T-helper 2 cell treated with Interferon-gamma antibody and Interleukin-4, amounts not matched to agents 5 μg/mL and 100 μg/mL, for 36 hours (primary cell): ENCODE results near the gene FUBP3.
"Not testable (repeated sequence)": the region's sequence is repeated elsewhere in the genome, so short reads cannot be mapped to it uniquely, and the experiment has no call there.

ENCODE experiments used
- DNase-seq: peaks from one replicate; pipeline ENCODE4 v3.0.0; 2021; ENCODE audit warnings: low spot score
- H3K27ac Mint-ChIP-seq: one replicate; pipeline ENCODE4 v1.8.0; 2021; ENCODE audit warnings: mild to moderate bottlenecking, mixed read lengths
- H3K27me3 Mint-ChIP-seq: one replicate; pipeline ENCODE4 v1.8.0; 2021; ENCODE audit warnings: low read depth, mixed read lengths
- H3K36me3 Mint-ChIP-seq: one replicate; pipeline ENCODE4 v1.8.0; 2021; ENCODE audit warnings: low read depth, mixed read lengths
- H3K4me1 Mint-ChIP-seq: one replicate; pipeline ENCODE4 v1.8.0; 2021; ENCODE audit warnings: low read depth, mixed read lengths
- H3K4me3 Mint-ChIP-seq: one replicate; pipeline ENCODE4 v1.8.0; 2022; ENCODE audit warnings: mild to moderate bottlenecking, moderate library complexity, mixed read lengths
- H3K9me3 Mint-ChIP-seq: one replicate; pipeline ENCODE4 v1.8.0; 2021; ENCODE audit warnings: mixed read lengths

FUBP3 gene

DNA sequence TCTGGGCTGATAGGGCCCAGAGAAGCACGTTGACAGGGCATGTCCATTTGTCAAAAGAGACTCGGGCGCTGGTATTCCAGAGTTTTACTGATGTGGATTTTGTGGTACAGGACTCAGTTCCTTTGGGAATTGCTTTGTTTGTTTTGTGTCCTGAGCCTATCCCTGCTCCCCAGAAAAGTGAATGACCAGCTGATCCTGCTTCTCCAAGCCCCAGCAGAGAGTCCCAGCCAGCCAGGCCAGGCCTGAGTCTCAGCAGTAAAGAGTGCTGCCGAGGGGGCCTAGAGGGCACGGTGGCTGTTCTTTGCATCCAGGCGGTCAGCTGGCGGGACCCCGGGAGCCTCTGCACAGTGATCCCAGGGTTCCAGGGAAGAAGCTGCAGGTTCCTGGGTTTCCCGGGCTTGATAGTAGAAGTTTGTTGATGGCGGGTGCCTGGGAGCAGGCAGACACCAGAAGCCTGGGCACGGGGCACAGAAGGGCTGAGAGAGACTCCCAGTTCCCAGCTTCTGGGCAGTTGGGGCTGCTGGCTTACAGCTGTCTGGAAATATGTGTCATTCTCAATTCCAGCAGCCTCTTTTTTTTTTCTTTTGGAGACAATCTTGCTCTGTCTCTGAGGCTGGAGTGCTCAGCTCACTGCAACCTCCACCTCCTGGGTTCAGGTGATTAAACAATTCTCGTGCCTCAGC, 93.7 kb downstream of the FUBP3 start:
- Mint-ChIP-seq H3K27ac (no peak overlapping the region), H3K9me3 (no peaks in the 10 kb centered on the region), H3K27me3 (peaks cover 30% of the 10 kb centered on the region), H3K36me3 (no peaks in the 10 kb centered on the region), H3K4me1 (no peaks in the 10 kb centered on the region), H3K4me3 (no peak overlapping the region)
- DNase-seq: no peak

DNA sequence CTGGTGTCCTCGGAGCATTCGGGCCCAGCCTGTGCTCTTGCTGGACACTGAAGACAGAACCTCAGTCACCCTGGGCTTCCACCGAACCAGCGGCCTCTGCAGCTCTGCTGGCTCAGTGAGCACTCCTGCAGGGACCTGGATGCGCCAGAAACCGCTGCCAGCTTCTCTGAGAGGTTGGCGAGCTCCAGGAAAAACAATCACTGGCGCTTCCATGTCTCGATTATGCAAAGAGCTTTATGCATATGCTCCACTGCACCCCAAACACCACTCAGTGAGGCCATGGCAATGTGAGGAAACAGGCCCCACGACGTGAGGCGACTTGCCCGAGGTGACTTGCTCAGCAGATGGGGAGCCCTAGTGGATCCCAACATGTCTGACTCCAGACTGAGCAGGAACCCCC, 96.0 kb downstream of the FUBP3 start:
- Mint-ChIP-seq H3K9me3 (no peaks in the 10 kb centered on the region), H3K4me3 (no peak overlapping the region), H3K4me1 (no peaks in the 10 kb centered on the region), H3K27me3 (peaks cover 34% of the 10 kb centered on the region), H3K36me3 (no peaks in the 10 kb centered on the region), H3K27ac (no peak overlapping the region)
- no peak for DNase-seq

GRCh38 chr9:130677252-130677651, 97.9 kb downstream of the FUBP3 start:
- Mint-ChIP-seq H3K4me3 (no peak overlapping the region), H3K9me3 (no peaks in the 10 kb centered on the region), H3K4me1 (peaks cover 1% of the 10 kb centered on the region), H3K27me3 (peaks cover 25% of the 10 kb centered on the region), H3K36me3 (no peaks in the 10 kb centered on the region), H3K27ac (no peak overlapping the region)
- DNase-seq: no peak

GRCh38 chr9:130680836-130681768, 101.7 kb downstream of the FUBP3 start:
- DNase-seq: peak; percentile 83
- H3K4me1 Mint-ChIP-seq: peaks cover 4% of the 10 kb centered on the region
- peaks cover 2% of the 10 kb centered on the region for H3K36me3 Mint-ChIP-seq
- no peak overlapping the region for H3K27ac Mint-ChIP-seq
- H3K4me3 Mint-ChIP-seq: peak overlapping the region; percentile 45
- H3K27me3 Mint-ChIP-seq: peaks cover 26% of the 10 kb centered on the region
- no peaks in the 10 kb centered on the region for H3K9me3 Mint-ChIP-seq

DNA sequence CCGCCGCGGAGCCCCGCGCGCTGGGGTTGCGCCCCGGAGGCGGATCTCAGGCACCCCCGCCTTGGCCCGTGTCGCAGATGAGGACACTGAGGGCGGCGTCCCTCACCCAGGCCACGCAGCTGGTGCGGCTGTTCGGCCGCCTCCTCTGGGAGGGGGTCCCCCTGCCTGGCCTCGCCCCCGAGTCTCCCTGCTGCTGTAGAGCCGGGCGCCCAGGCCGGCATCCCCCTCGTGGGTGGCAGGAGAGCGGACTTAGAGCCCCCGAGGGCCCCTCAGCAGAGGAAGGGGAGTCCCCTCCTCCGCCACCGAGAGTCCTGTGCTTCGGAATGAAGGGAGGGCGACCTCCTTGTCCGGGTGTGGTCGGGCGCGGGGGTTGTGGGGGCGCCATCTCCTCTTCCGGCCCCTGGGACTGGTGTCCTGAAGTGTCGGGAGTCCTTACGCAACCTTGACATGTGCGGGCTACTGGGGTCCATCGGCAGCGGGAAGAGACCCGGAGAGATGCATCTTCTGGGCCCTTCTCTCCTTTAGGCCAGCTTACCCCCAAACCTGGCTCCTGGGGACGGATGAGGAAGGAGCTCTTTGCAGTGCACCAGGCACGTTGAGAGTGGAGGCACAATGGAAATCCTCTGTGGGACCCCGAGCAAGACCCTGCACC, 102.5 kb downstream of the FUBP3 start:
- peak overlapping the region; percentile 26 for H3K27ac Mint-ChIP-seq
- DNase-seq: no peak
- no peaks in the 10 kb centered on the region for H3K9me3 Mint-ChIP-seq
- peaks cover 2% of the 10 kb centered on the region for H3K36me3 Mint-ChIP-seq
- H3K27me3 Mint-ChIP-seq: peaks cover 22% of the 10 kb centered on the region
- H3K4me1 Mint-ChIP-seq: peaks cover 4% of the 10 kb centered on the region
- H3K4me3 Mint-ChIP-seq: peak overlapping the region; percentile 88

DNA sequence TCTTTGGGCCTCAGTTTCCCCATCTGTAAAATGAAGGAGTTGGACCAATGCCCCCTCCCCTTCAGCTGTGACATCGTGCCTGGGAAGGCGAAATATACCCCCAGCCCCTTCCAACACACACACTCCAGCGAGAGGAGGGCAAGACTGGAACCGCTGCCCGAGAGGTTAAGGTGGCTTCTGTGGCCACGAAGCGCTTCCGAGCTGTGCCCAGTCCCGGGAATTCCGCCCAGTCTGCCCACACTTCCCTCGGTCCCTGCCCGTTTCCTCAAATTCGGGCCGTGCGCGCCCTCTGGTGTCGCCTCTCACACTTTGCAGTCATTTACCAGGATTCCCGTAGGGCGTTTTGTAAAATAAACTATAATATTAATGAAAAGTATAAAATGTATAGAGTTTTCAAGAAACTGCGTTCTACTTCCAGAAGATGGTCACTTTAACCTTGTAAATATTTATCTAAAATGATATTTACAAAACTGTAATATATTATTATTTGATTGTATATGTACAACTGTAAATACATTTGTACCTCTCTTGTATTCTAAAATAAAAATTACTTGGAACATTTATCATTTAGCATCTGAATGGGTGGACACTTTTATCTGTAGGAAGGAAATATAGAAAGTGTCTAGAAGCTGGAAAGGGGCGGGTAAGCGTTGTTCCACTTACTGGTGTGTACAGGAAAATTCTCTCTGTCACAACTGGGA, 103.2 kb downstream of the FUBP3 start:
- Mint-ChIP-seq H3K36me3 (peaks cover 2% of the 10 kb centered on the region), H3K27ac (peak overlapping the region; percentile 67), H3K9me3 (no peaks in the 10 kb centered on the region), H3K4me1 (peaks cover 6% of the 10 kb centered on the region), H3K4me3 (peak overlapping the region; percentile 88), H3K27me3 (peaks cover 22% of the 10 kb centered on the region)
- peak; percentile 47 for DNase-seq

DNA sequence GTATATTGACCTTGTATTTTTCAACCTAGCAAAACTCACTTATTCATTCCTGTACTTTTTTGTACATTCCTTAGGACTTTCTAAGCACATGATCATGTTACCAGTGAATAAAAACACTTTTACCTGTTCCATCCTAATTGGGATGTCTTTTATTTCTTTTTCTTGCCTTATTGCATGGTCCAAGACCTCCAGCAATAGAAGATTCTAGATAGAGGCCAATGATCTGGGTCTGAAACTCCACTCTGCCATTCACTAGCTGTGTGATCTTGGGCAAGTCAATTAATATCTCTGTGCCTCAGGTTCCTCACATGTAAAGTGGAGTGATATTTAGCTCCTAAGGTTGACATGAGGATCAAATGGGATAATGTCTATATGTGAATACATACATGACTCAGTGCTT, 105.7 kb downstream of the FUBP3 start:
- H3K4me3 Mint-ChIP-seq: no peak overlapping the region
- H3K27me3 Mint-ChIP-seq: peaks cover 10% of the 10 kb centered on the region
- H3K27ac Mint-ChIP-seq: no peak overlapping the region
- peaks cover 16% of the 10 kb centered on the region for H3K4me1 Mint-ChIP-seq
- no peak for DNase-seq
- H3K9me3 Mint-ChIP-seq: no peaks in the 10 kb centered on the region
- H3K36me3 Mint-ChIP-seq: peaks cover 2% of the 10 kb centered on the region

DNA sequence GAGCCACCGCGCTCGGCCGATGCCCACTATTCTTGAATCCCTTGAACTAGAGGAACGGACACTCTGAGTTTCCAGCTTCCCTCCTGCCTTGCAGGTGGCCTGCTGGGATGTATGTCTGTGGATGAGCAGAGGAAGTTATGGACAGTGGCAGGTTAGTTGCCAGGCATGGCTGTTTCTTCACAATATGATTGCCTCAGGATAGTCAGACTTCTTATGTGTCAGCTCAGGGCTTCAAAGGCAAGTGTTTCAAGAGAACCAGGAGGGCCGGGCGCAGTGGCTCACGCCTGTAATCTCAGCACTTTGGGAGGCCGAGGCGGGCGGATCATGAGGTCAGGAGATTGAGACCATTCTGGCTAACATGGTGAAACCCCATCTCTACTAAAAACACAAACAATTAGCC, 106.6 kb downstream of the FUBP3 start:
- not testable (repeated sequence) for H3K27ac Mint-ChIP-seq, H3K36me3 Mint-ChIP-seq, H3K4me3 Mint-ChIP-seq, DNase-seq, H3K9me3 Mint-ChIP-seq, H3K27me3 Mint-ChIP-seq
- H3K4me1 Mint-ChIP-seq: peaks cover 20% of the 10 kb centered on the region

- peaks cover 2% of the 10 kb centered on the region for H3K27me3 Mint-ChIP-seq
- no peaks in the 10 kb centered on the region for H3K36me3 Mint-ChIP-seq
- H3K27ac Mint-ChIP-seq: no peak overlapping the region
- H3K9me3 Mint-ChIP-seq: no peaks in the 10 kb centered on the region
- no peak for DNase-seq
- H3K4me1 Mint-ChIP-seq: peaks cover 17% of the 10 kb centered on the region
- H3K4me3 Mint-ChIP-seq: no peak overlapping the region
Measured at GRCh38 chr9:130687615-130688014, 108.2 kb downstream of the FUBP3 start.
